Placental pericyte (primary cell): ENCODE data around the gene PDZD7. TPM values are rescaled to one million over a fixed set of nuclear protein-coding genes. Genes with fewer than 3 reads are reported as not detected.

ENCODE experiments used
- small RNA-seq: library from RNA; depleted of rRNA; stranded (forward); fragments of <200 nt; gene quantifications from one replicate; pipeline ENCODE3, GENCODE V24; 2012; ENCODE audit warnings: low replicate concordance
- total RNA-seq: library from RNA; depleted of rRNA; stranded (reverse); fragments of >200 nt; gene quantifications from 2 replicates; pipeline ENCODE4 v1.2.3, GENCODE V29; 2012

The PDZD7 gene
- total RNA-seq, result 0.22 and 0.57 TPM in 2 replicates

GRCh38 chr10:101031128-101031795 is at the start of gene PDZD7, which contains the start of gene SFXN3:
TSS of gene PDZD7 (minus strand) at chr10:101031129. CDS start at chr10:101030219, 910 bp downstream.
TSS of gene SFXN3 (plus strand) at chr10:101031234. CDS start at chr10:101034695, 3,461 bp downstream.

GRCh38 chr10:101061624-101062231 is 30.8 kb upstream of the PDZD7 start, which contains the start of gene KAZALD1:
TSS of gene KAZALD1 (plus strand) at chr10:101061989. CDS start at chr10:101062593, 604 bp downstream.

GRCh38 chr10:100999742-101000126 is 31.2 kb downstream of the PDZD7 start, which contains the start of gene LZTS2:
TSS of gene LZTS2 (plus strand) at chr10:100999808. CDS start at chr10:101002539, 2,731 bp downstream.

GRCh38 chr10:100986952-100987684 is 43.8 kb downstream of the PDZD7 start, which contains the start of the genes MRPL43 and TWNK:
TSS of gene MRPL43 (minus strand) at chr10:100987497. CDS start at chr10:100987443, 54 bp downstream.
TSS of gene TWNK (plus strand) at chr10:100987543. CDS start at chr10:100988211, 668 bp downstream.

GRCh38 chr10:100969187-100970075 is 61.5 kb downstream of the PDZD7 start, which contains the start of gene SEMA4G:
TSS of gene SEMA4G (plus strand) at chr10:100969504. CDS start at chr10:100972913, 3,409 bp downstream.

Small RNAs within 50 kb of the gene (small RNA-seq; reads per million reads assigned to genes)
- not detected for gene MIR608

Other genes starting within 250 kb of the PDZD7 start
- gene SLF2, start 118.2 kb downstream of the PDZD7 start, total RNA-seq, result 26.7 and 52.3 TPM in 2 replicates
- gene SEMA4G, start 61.6 kb downstream of the PDZD7 start, total RNA-seq, result 0.66 and 1.0 TPM in 2 replicates
- 53.2 and 66.9 TPM in 2 replicates for gene MRPL43, start 43.6 kb downstream of the PDZD7 start, total RNA-seq
- gene TWNK, start 43.6 kb downstream of the PDZD7 start, total RNA-seq, result 5.6 and 6.1 TPM in 2 replicates
- 77.5 and 91.2 TPM in 2 replicates for gene LZTS2, start 31.3 kb downstream of the PDZD7 start, total RNA-seq
- gene SFXN3, start 105 bp upstream of the PDZD7 start, total RNA-seq, result 67.0 and 145 TPM in 2 replicates
- 7.9 and 12.2 TPM in 2 replicates for gene KAZALD1, start 30.9 kb upstream of the PDZD7 start, total RNA-seq
- gene TLX1, start 100.2 kb upstream of the PDZD7 start, total RNA-seq, result not detected in 2 replicates
- gene LBX1, start 198.3 kb upstream of the PDZD7 start, total RNA-seq, result not detected in 2 replicates